GM12878 (cell line): ENCODE measurements around the gene WRAP73. TPM values are rescaled to one million over a fixed set of nuclear protein-coding genes. Genes with fewer than 3 reads are reported as not detected.

Source experiments
- ATF7 ChIP-seq: fragments of 450-650 bp; IDR thresholded peaks from 2 replicates; pipeline ENCODE4 v1.6.1; 2016; ENCODE audit warnings: low read depth, mild to moderate bottlenecking
- EED ChIP-seq: sonication (generic); IDR thresholded peaks from 2 replicates; pipeline ENCODE4 v1.6.1; 2016; ENCODE audit warnings: antibody characterized with exemption, low read depth
- ELK1 ChIP-seq: IDR thresholded peaks from 2 replicates; pipeline ENCODE4 v1.6.1; 2012; ENCODE audit warnings: low read depth, low read length, improper control_type of control experiment
- HDAC2 ChIP-seq: fragments of 200-600 bp; sonication (generic); IDR thresholded peaks from 2 replicates; pipeline ENCODE4 v1.6.1; 2017
- LARP7 ChIP-seq: fragments of 450-650 bp; IDR thresholded peaks from 2 replicates; pipeline ENCODE4 v1.6.1; 2017; ENCODE audit warnings: mild to moderate bottlenecking
- MTA3 ChIP-seq: IDR thresholded peaks from 2 replicates; pipeline ENCODE4 v1.6.1; 2012; ENCODE audit warnings: low read length, inconsistent platforms, borderline replicate concordance
- MYC ChIP-seq: IDR thresholded peaks from 2 replicates; pipeline ENCODE4 v1.6.1; 2011; ENCODE audit warnings: mild to moderate bottlenecking, low read length, moderate library complexity, inconsistent platforms; ENCODE audit not compliant: insufficient read depth, insufficient replicate concordance, insufficient read length, severe bottlenecking
- NFXL1 ChIP-seq: fragments of 450-650 bp; IDR thresholded peaks from 2 replicates; pipeline ENCODE4 v1.6.1; 2017; ENCODE audit warnings: antibody characterized with exemption, mild to moderate bottlenecking, borderline replicate concordance
- NR2C2 ChIP-seq: IDR thresholded peaks from 2 replicates; pipeline ENCODE4 v1.6.1; 2011; ENCODE audit warnings: borderline replicate concordance, low read depth; ENCODE audit not compliant: control insufficient read depth, insufficient read length
- NR2F1 ChIP-seq: fragments of 450-650 bp; conservative IDR thresholded peaks from 2 replicates; pipeline ENCODE4 v1.6.1; 2017; ENCODE audit warnings: mild to moderate bottlenecking
- PAX8 ChIP-seq: fragments of 450-650 bp; IDR thresholded peaks from 2 replicates; pipeline ENCODE4 v1.6.1; 2017; ENCODE audit warnings: mild to moderate bottlenecking, moderate library complexity
- POLR2AphosphoS2 ChIP-seq: IDR thresholded peaks from 2 replicates; pipeline ENCODE4 v1.6.1; 2011; ENCODE audit warnings: low read depth, mild to moderate bottlenecking, low read length, improper control_type of control experiment, moderate library complexity
- POU2F2 ChIP-seq: IDR thresholded peaks from 3 replicates; pipeline ENCODE4 v1.6.1; 2011; ENCODE audit warnings: low read depth, mild to moderate bottlenecking, low read length, borderline replicate concordance
- RBBP5 ChIP-seq: fragments of 200-600 bp; sonication (generic); conservative IDR thresholded peaks from 2 replicates; pipeline ENCODE4 v1.6.1; 2016
- RELA ChIP-seq: fragments of 450-650 bp; IDR thresholded peaks from 2 replicates; pipeline ENCODE4 v1.8.0; 2014; ENCODE audit warnings: borderline replicate concordance; ENCODE audit not compliant: partially characterized antibody
- RUNX3 ChIP-seq: IDR thresholded peaks from 2 replicates; pipeline ENCODE4 v1.6.1; 2012; ENCODE audit warnings: low read length, inconsistent platforms
- SUPT20H ChIP-seq: IDR thresholded peaks from 2 replicates; pipeline ENCODE4 v1.6.1; 2011; ENCODE audit warnings: low read depth, mild to moderate bottlenecking, low read length, moderate library complexity, borderline replicate concordance; ENCODE audit not compliant: control insufficient read depth
- WRNIP1 ChIP-seq: IDR thresholded peaks from 2 replicates; pipeline ENCODE4 v1.6.1; 2011; ENCODE audit warnings: low read depth, low read length, improper control_type of control experiment, borderline replicate concordance
- ZBTB33 ChIP-seq: fragments of 450-650 bp; IDR thresholded peaks from 2 replicates; pipeline ENCODE4 v1.6.1; 2017; ENCODE audit warnings: mild to moderate bottlenecking
- ZNF687 ChIP-seq: fragments of 450-650 bp; IDR thresholded peaks from 2 replicates; pipeline ENCODE4 v1.6.1; 2017; ENCODE audit warnings: mild to moderate bottlenecking, moderate library complexity
- polyA plus RNA-seq, 11 experiments: library from polyadenylated mRNA; depleted of rRNA in 4 of 11; unstranded in 6 of 11; stranded (reverse) in 5 of 11; fragments of >200 nt; fragmentation: Nextera tagmentation in 4 of 11; fragmentation: Illumina TruSeq in 1 of 11; extraction: Ambion mirVana in 4 of 11; extraction: Trizol in 1 of 11; gene quantifications; 1 replicate in 1 of 11; 2 replicates in 10 of 11; pipeline versions ENCODE4 v1.2.1 to v1.2.3, GENCODE V29; 2011 to 2016; ENCODE audit warnings: inconsistent platforms in 2 of 11, missing spikeins in 2 of 11, low read depth in 1 of 11
- total RNA-seq, 4 experiments: library from RNA; depleted of rRNA in 3 of 4; stranded (reverse); fragments of >200 nt in 3 of 4; fragmentation: Illumina TruSeq in 1 of 4; extraction: Trizol in 1 of 4; gene quantifications; 2 replicates each; pipeline versions ENCODE4 v1.2.1 to v1.2.3, GENCODE V29; 2013 to 2021

Gene WRAP73
- total and polyA plus RNA-seq, 10 of the 15 experiments (the other 5 are each of a cell fraction or from before 2014, with no cell fraction given), result 3.2 to 65.8 (median 48.0) TPM

GRCh38 chr1:3674100-3675094 lies 24.5 kb upstream of the WRAP73 start (continued):
- TF ChIP-seq EED (peak; percentile 60; the same call in 1 of the 2 replicates), RBBP5 (no peak), POU2F2 (peak; percentile 39; the same call in 1 of the 3 replicates), NFXL1 (no peak), LARP7 (0 out of 2 replicates have a peak, but pooled peaks have one; percentile 58), RELA (peak; percentile 63), ZNF687 (peak; percentile 59), NR2C2 (no peak), POLR2AphosphoS2 (no peak), SUPT20H (no peak), PAX8 (no peak), HDAC2 (no peak), NR2F1 (peak; percentile 95), WRNIP1 (no peak), ZBTB33 (no peak), ATF7 (no peak), MTA3 (no peak), RUNX3 (no peak), MYC (no peak), ELK1 (no peak)
